ENCODE results near the gene HDAC4. TPM values are rescaled to one million over a fixed set of nuclear protein-coding genes. Genes with fewer than 3 reads are reported as not detected.

The HDAC4 gene
- total RNA-seq, 1 donor from 2014 or later = 65.7 TPM

DNA sequence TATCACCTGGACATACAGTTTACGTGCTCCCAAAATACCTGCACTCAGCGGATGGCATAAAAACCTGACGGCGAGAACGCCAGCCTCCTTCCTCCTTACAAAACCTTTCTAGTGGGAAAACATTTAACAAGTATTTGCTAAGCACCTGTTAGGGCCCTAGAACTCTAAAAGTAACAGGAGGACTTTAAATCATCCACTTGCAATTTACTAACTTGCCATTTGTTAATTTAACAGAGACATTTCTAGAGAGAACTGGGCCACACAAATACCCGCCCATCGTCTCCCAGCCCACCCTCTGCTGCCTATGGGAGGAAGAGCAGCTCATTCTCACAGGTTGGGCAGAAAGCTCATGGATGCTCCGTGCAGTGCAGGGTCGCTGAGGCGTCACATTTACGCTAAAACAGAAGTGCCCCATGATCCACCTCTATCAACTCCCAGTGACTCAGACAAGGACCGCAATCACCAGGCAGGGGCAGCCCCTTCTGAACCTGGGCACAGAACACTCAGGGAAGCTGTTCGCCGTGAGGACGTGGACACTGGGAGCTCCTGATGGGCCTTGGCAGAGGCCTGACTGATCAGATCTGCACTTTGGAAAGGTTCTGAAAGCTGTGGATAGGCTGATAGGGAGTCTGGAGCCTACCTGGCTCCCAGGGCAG, 106.9 kb downstream of the HDAC4 start:
- Histone ChIP-seq H3K4me3 (no peak overlapping the region), H3K36me3 (no peaks in the 10 kb centered on the region), H3K27me3 (no peaks in the 10 kb centered on the region), H3K4me1 (peaks cover 0 to 23% of the 10 kb centered on the region in 2 donors), H3K27ac (no peak overlapping the region), H3K9me3 (no peaks in the 10 kb centered on the region)
- no peak for DNase-seq (ENCODE audit: low spot score in 2 of 2)
- TF ChIP-seq, protein P1, sequence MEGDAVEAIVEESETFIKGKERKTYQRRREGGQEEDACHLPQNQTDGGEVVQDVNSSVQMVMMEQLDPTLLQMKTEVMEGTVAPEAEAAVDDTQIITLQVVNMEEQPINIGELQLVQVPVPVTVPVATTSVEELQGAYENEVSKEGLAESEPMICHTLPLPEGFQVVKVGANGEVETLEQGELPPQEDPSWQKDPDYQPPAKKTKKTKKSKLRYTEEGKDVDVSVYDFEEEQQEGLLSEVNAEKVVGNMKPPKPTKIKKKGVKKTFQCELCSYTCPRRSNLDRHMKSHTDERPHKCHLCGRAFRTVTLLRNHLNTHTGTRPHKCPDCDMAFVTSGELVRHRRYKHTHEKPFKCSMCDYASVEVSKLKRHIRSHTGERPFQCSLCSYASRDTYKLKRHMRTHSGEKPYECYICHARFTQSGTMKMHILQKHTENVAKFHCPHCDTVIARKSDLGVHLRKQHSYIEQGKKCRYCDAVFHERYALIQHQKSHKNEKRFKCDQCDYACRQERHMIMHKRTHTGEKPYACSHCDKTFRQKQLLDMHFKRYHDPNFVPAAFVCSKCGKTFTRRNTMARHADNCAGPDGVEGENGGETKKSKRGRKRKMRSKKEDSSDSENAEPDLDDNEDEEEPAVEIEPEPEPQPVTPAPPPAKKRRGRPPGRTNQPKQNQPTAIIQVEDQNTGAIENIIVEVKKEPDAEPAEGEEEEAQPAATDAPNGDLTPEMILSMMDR (IDR thresholded peaks at IDR 0.05) = no peak
- intact Hi-C loops (cut with DNase I) = loop anchor here (5.0 kb wide), 1 partner anchor 152 kb away; no protein-coding TSS in a partner anchor

DNA sequence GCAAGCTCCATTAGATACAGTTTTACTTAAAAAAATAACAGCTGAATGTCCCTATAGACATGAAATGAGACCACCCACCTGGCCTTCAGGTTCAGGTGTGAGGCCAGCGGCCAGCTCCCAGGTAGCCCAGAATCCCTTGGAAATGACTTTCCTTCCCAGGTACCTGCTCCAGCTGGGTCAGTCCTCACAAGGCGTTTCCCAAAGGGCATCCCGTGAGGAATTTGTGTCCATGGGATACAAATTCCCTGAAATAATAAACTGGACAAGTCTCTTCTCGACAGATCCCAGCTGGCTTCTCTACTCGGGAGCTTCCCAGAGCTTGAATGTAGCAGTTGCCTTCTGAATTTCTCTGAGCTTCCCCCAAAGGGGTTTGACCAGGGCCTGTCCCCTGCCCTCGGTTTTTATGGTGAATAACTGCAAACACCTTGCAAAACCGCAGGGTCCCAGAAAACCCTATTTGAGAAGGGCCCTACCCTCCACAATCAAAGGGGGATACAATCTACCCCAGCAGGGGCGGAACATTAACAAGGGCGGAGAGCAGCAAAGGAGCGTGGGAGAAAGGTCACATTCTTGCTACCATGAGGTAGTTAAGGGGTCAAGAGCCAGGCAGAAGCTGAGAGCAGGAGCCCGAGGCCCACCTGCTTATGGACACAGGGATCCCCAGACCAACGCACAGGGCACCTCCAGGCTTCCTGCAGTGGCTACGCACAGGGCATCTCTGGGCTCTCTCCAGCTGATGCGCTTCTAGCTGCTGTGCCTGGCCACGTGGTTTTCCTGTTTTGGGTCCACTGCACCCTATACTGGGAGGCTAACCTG, 107.7 kb downstream of the HDAC4 start:
- intact Hi-C loops (cut with DNase I) = loop anchor here (5.0 kb wide), 1 partner anchor 151 kb away; no protein-coding TSS in a partner anchor
- Histone ChIP-seq H3K36me3 (no peaks in the 10 kb centered on the region), H3K4me1 (peaks cover 0 to 29% of the 10 kb centered on the region in 2 donors), H3K27ac (peak overlapping the region in 1 of 2 donors; percentile 16), H3K4me3 (no peak overlapping the region), H3K27me3 (no peaks in the 10 kb centered on the region), H3K9me3 (no peaks in the 10 kb centered on the region)
- TF ChIP-seq, protein P1 (IDR thresholded peaks at IDR 0.05) = no peak
- no peak for DNase-seq (ENCODE audit: low spot score in 2 of 2)

DNA sequence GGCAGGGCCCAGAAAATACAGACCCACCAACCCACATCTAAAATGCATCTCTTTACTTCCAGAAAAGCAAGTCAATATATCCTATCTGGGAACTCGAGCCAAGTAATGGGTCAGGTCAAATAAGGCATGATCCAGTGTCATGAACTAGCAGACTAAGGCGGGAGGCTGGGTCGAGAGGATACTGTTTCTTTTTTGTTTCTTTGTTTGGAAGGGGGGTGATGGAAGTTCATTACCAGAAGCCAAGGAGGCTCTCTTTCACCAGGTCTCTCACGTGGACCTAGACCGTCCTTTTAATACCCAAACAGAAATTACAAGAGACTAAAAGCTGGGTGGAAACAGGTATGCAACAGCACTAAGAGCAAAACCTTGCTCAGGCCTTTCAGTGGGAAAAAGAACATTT, 108.3 kb downstream of the HDAC4 start:
- no peaks in the 10 kb centered on the region for H3K9me3 ChIP-seq
- no peaks in the 10 kb centered on the region for H3K27me3 ChIP-seq
- TF ChIP-seq, protein P1 (IDR thresholded peaks at IDR 0.05) = no peak
- intact Hi-C loops (cut with DNase I) = loop anchor here (5.0 kb wide), 1 partner anchor 150 kb away; no protein-coding TSS in a partner anchor
- H3K27ac ChIP-seq = peak overlapping the region in 1 of 2 donors; percentile 16
- no peak overlapping the region for H3K4me3 ChIP-seq
- H3K4me1 ChIP-seq = peaks cover 0 to 31% of the 10 kb centered on the region in 2 donors
- DNase-seq (ENCODE audit: low spot score in 2 of 2) = no peak
- no peaks in the 10 kb centered on the region for H3K36me3 ChIP-seq

DNA sequence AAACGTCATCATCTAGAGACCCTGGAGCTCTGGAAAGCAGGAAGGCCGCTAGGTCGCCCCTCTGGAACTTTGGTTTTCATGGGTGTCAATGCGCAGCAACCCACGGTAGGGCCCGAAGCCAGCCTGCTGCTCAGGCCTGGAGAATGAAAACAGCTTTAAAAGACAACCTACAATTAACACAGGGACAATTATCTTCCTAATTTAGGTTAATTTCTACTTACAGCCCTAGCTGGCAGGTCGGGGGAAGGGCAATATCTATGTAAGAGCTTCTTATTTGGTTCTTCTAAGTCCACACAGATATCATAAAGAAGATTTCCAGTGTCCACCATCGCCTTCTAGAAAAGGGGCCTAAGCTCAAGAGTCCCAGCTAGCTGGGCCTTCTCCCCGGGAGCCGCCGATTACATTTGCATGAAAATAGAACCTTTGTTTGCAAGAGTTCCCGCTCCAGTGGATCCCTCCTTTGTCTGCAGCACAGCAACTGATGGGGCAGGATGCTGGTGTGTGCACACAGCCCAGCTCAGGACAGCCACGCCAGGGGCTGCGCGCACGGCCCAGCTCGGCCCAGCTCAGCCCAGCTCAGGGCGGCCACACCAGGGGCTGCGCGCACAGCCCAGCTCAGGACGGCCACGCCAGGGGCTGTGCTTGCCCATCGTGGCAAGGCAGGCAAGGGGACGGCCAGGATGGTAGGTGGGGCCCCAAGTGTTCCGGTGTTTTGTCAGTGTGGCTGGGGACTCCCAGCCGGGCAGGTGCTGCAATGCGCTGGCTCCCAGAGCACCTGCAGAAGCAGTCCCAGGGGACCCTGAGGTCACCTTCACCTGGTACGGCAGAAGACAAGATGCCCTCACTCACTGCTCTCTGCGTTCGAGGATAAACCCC, 109.1 kb downstream of the HDAC4 start:
- Histone ChIP-seq H3K36me3 (no peaks in the 10 kb centered on the region), H3K4me1 (peaks cover 0 to 33% of the 10 kb centered on the region in 2 donors), H3K9me3 (no peaks in the 10 kb centered on the region), H3K27me3 (no peaks in the 10 kb centered on the region), H3K4me3 (no peak overlapping the region), H3K27ac (peak overlapping the region; percentile 79 to 90)
- TF ChIP-seq, protein P1 (IDR thresholded peaks at IDR 0.05) = no peak
- DNase-seq (ENCODE audit: low spot score in 2 of 2) = no peak
- intact Hi-C loops (cut with DNase I) = loop anchor here (2.0 to 5.0 kb wide), 3 partner anchors 25 to 149 kb away; no protein-coding TSS in a partner anchor
